Stimulated activated CD8-positive, alpha-beta memory T cell treated with anti-CD3 and anti-CD28 coated beads, Interleukin-4, amount 100 ng/mL, for 24 hours (primary cell): ENCODE results near the gene SIRT7.

Experiments used
- DNase-seq: peaks from one replicate; pipeline ENCODE4 v3.0.0-alpha.2; 2020; ENCODE audit warnings: low read depth

Gene SIRT7

DNA sequence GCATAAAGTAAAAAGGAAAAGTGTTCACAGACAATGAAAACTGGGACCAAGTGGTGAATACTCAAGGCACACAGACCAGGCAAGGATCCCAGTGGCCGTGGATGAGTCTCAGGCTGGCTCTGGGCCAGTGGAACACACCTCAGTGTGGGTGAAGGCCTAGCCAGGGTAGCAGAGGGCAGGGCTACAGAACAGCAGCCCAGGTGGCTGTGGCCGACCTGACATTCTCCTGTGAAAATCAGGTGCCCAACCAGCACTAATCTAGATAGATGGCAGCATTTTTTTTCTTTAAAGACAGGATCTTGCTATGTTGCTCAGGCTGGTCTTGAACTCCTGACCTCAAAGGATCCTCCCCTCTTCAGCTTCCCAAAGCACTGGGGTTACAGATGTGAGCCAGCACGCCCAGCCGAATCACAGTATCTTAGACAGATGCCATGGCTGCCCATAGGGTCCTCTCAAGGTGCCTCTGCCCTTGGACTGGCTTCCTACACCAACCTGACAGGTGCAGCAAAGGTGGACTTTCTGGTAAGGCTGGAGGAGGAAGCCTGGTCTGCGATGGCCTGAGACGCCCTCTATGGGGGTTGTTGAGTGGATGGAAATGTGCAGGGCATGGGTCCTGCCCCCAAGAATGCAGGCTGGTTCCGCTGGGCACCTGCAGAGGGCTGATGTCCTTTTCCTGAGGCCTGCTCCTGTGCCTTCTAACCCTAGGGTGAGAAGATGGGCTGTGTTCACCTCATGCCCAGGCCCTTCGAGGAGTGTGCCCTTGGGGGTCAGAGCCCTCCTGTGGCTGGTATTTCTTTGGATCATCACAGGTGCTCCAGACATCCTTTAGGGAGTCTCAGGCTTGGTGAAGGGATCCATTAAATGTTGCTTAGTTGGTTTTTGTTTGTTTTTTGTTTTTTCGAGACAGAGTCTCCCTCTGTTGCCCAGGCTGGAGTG is 53.9 kb downstream of the SIRT7 start:
- DNase-seq: no peak

DNA sequence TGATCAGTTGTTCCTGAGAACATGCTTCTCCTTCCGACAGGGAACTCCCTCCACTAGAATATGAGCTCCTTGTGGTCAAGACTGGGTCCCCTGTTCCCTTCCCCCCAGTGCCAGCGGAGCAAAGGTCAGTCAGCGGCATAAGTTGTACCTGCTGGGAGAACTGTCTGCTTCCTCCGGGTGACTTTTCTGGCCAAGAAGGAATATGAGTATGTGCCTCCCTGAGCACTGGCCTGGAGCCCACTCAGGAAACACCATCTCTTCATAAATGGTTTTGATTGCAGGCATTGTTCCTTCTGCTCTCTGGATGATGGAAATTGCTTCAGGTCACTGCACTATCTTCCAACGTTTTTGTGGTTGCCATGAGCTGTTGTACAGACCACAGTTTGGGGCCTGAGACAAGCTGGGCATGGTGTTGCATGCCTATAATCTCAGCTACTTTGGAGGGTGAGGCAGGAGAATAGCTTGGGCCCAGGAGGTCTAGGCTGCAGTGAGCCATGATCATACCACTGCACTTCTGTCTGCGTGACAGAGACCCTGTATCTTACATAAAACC is 54.8 kb downstream of the SIRT7 start:
- DNase-seq: no peak
